Kidney epithelial cell (primary cell): ENCODE data around the gene ANKRD22. TPM values are rescaled to one million over a fixed set of nuclear protein-coding genes. Genes with fewer than 3 reads are reported as not detected.

Experiments
- DNase-seq: peaks from one replicate; pipeline ENCODE4 v3.0.0-alpha.2; 2010; ENCODE audit warnings: low read depth
- H3K27me3 ChIP-seq: 2 replicates; pipeline ENCODE4 v1.6.0; 2011; ENCODE audit warnings: low read length; ENCODE audit not compliant: control insufficient read depth, insufficient read depth
- H3K36me3 ChIP-seq: 2 replicates; pipeline ENCODE4 v1.5.1; 2011; ENCODE audit warnings: low read length; ENCODE audit not compliant: control insufficient read depth, insufficient read depth
- H3K4me3 ChIP-seq: 2 replicates; pipeline ENCODE4 v1.5.1; 2011; ENCODE audit warnings: low read depth, mild to moderate bottlenecking, control low read depth, low read length
- CTCF ChIP-seq: IDR thresholded peaks from 2 replicates; pipeline ENCODE4 v1.5.1; 2011; ENCODE audit warnings: mild to moderate bottlenecking, moderate library complexity, low read length, control low read depth, inconsistent platforms; ENCODE audit not compliant: insufficient read depth, poor library complexity, severe bottlenecking
- total RNA-seq: library from RNA; depleted of rRNA; stranded (reverse); fragments of >200 nt; gene quantifications from 2 replicates; pipeline ENCODE4 v1.2.3, GENCODE V29; 2015

Gene ANKRD22
- total RNA-seq, 1 donor from 2014 or later: 0.17 TPM

- no peak for TF ChIP-seq CTCF
- H3K4me3 ChIP-seq: no peak overlapping the region
- no peaks in the 10 kb centered on the region for H3K27me3 ChIP-seq
- no peaks in the 10 kb centered on the region for H3K36me3 ChIP-seq
- DNase-seq: no peak
Observed at GRCh38 chr10:88820748-88821401, 30.8 kb downstream of the ANKRD22 start.

GRCh38 chr10:88819290-88819689 is 32.4 kb downstream of the ANKRD22 start:
- Histone ChIP-seq H3K27me3 (no peaks in the 10 kb centered on the region), H3K4me3 (no peak overlapping the region), H3K36me3 (no peaks in the 10 kb centered on the region)
- DNase-seq: no peak
- no peak for TF ChIP-seq CTCF

- no peak for DNase-seq
- TF ChIP-seq CTCF: no peak
- Histone ChIP-seq H3K36me3 (no peaks in the 10 kb centered on the region), H3K27me3 (no peaks in the 10 kb centered on the region), H3K4me3 (no peak overlapping the region)
Observed at GRCh38 chr10:88813200-88813599, 38.4 kb downstream of the ANKRD22 start.

GRCh38 chr10:88810196-88810961 is 41.3 kb downstream of the ANKRD22 start:
- DNase-seq: peak; percentile 50
- no peak overlapping the region for H3K4me3 ChIP-seq
- TF ChIP-seq CTCF: peak; percentile 84

GRCh38 chr10:88809621-88810020 is 42.0 kb downstream of the ANKRD22 start:
- DNase-seq: no peak
- no peak overlapping the region for H3K4me3 ChIP-seq
- no peaks in the 10 kb centered on the region for H3K27me3 ChIP-seq
- no peaks in the 10 kb centered on the region for H3K36me3 ChIP-seq
- no peak for TF ChIP-seq CTCF

More at GRCh38 chr10:88810196-88810961, 41.3 kb downstream of the ANKRD22 start:
- Histone ChIP-seq H3K27me3 (no peaks in the 10 kb centered on the region), H3K36me3 (no peaks in the 10 kb centered on the region)

- TF ChIP-seq CTCF: no peak
- DNase-seq: no peak
Observed at GRCh38 chr10:88805924-88806323, 45.7 kb downstream of the ANKRD22 start.

More at GRCh38 chr10:88805924-88806323, 45.7 kb downstream of the ANKRD22 start:
- Histone ChIP-seq H3K27me3 (no peaks in the 10 kb centered on the region), H3K36me3 (no peaks in the 10 kb centered on the region), H3K4me3 (no peak overlapping the region)
